Astrocyte (in vitro differentiated cells and primary cell): ENCODE results near the gene DSTN. TPM values are rescaled to one million over a fixed set of nuclear protein-coding genes. Genes with fewer than 3 reads are reported as not detected.

Experiments used
- DNase-seq: peaks from one replicate; pipeline ENCODE4 v3.0.0-alpha.2; 2010; ENCODE audit warnings: low read depth
- FAIRE-seq: peaks from 2 replicates; lab custom pipeline; 2011; peaks lifted over from hg19 to GRCh38; lab: Jason Lieb, UNC
- H2AFZ ChIP-seq: 2 replicates; pipeline ENCODE4 v1.6.0; 2012; ENCODE audit warnings: low read depth, low read length, inconsistent platforms
- H3K27ac ChIP-seq: 2 replicates; pipeline ENCODE4 v1.5.1; 2011; ENCODE audit warnings: low read depth, low read length, inconsistent platforms
- H3K27me3 ChIP-seq: 2 replicates; pipeline ENCODE4 v1.6.0; 2011; ENCODE audit warnings: low read length, inconsistent platforms; ENCODE audit not compliant: insufficient read depth
- H3K36me3 ChIP-seq: 2 replicates; pipeline ENCODE4 v1.5.1; 2011; ENCODE audit warnings: low read length, inconsistent platforms; ENCODE audit not compliant: insufficient read depth
- H3K4me1 ChIP-seq: 2 replicates; pipeline ENCODE4 v1.5.1; 2011; ENCODE audit warnings: low read length, inconsistent platforms; ENCODE audit not compliant: insufficient read depth
- H3K4me2 ChIP-seq: 2 replicates; pipeline ENCODE4 v1.6.0; 2012; ENCODE audit warnings: low read length, inconsistent platforms
- H3K4me3 ChIP-seq: 2 replicates; pipeline ENCODE4 v1.5.1; 2011; ENCODE audit warnings: low read depth, mild to moderate bottlenecking, low read length, inconsistent platforms; ENCODE audit not compliant: insufficient read depth
- H3K79me2 ChIP-seq: 2 replicates; pipeline ENCODE4 v1.6.0; 2012; ENCODE audit warnings: mild to moderate bottlenecking, low read length, inconsistent platforms; ENCODE audit not compliant: insufficient read depth
- H3K9ac ChIP-seq: 2 replicates; pipeline ENCODE4 v1.6.0; 2012; ENCODE audit warnings: mild to moderate bottlenecking, low read length, inconsistent platforms
- H3K9me3 ChIP-seq: 2 replicates; pipeline ENCODE4 v1.5.1; 2012; ENCODE audit warnings: low read depth, mild to moderate bottlenecking, low read length, inconsistent platforms; ENCODE audit not compliant: insufficient read depth
- H4K20me1 ChIP-seq: 2 replicates; pipeline ENCODE4 v1.6.0; 2012; ENCODE audit warnings: low read length, inconsistent platforms; ENCODE audit not compliant: insufficient read depth
- H3K27ac Mint-ChIP-seq: one replicate; pipeline ENCODE4 v1.8.0; 2021; ENCODE audit warnings: mild to moderate bottlenecking, mixed read lengths; ENCODE audit not compliant: unreplicated experiment
- H3K27me3 Mint-ChIP-seq: one replicate; pipeline ENCODE4 v1.8.0; 2021; ENCODE audit warnings: low read depth, mixed read lengths; ENCODE audit not compliant: unreplicated experiment
- H3K36me3 Mint-ChIP-seq: one replicate; pipeline ENCODE4 v1.8.0; 2021; ENCODE audit warnings: low read depth, mixed read lengths; ENCODE audit not compliant: unreplicated experiment
- H3K4me1 Mint-ChIP-seq: one replicate; pipeline ENCODE4 v1.8.0; 2021; ENCODE audit warnings: low read depth, mixed read lengths; ENCODE audit not compliant: unreplicated experiment
- H3K4me3 Mint-ChIP-seq: one replicate; pipeline ENCODE4 v1.8.0; 2021; ENCODE audit warnings: mild to moderate bottlenecking, moderate library complexity, mixed read lengths; ENCODE audit not compliant: unreplicated experiment
- H3K9me3 Mint-ChIP-seq: one replicate; pipeline ENCODE4 v1.8.0; 2021; ENCODE audit warnings: mild to moderate bottlenecking, mixed read lengths; ENCODE audit not compliant: unreplicated experiment
- CTCF ChIP-seq: IDR thresholded peaks from 2 replicates; pipeline ENCODE4 v1.5.1; 2011; ENCODE audit warnings: low read depth, mild to moderate bottlenecking, inconsistent platforms, low read length, moderate library complexity; ENCODE audit not compliant: insufficient read depth
- EZH2 ChIP-seq: IDR thresholded peaks from 2 replicates; pipeline ENCODE4 v1.6.1; 2012; ENCODE audit warnings: mild to moderate bottlenecking, low read length, inconsistent platforms; ENCODE audit not compliant: insufficient read depth
- total RNA-seq: library from RNA; stranded (reverse); gene quantifications from 2 replicates; pipeline ENCODE4 v1.2.1, GENCODE V29; 2021

Gene DSTN
- total RNA-seq, 1 donor from 2014 or later: 552 TPM

GRCh38 chr20:17627101-17627955, 57.5 kb downstream of the DSTN start:
- Histone ChIP-seq H4K20me1 (peaks cover 99% of the 10 kb centered on the region), H2AFZ (no peak overlapping the region), H3K9ac (no peak overlapping the region), H3K4me1 (no peaks in the 10 kb centered on the region), H3K27ac (no peak overlapping the region), H3K4me2 (no peak overlapping the region), H3K79me2 (peaks cover 59% of the 10 kb centered on the region), H3K27me3 (no peaks in the 10 kb centered on the region), H3K36me3 (peaks cover 44% of the 10 kb centered on the region), H3K4me3 (no peak overlapping the region), H3K9me3 (no peaks in the 10 kb centered on the region)
- H3K27ac Mint-ChIP-seq: no peak overlapping the region
- no peaks in the 10 kb centered on the region for H3K9me3 Mint-ChIP-seq
- H3K27me3 Mint-ChIP-seq: no peaks in the 10 kb centered on the region
- TF ChIP-seq CTCF (no peak), EZH2 (no peak)
- FAIRE-seq: no peak
- peaks cover 26% of the 10 kb centered on the region for H3K36me3 Mint-ChIP-seq
- no peaks in the 10 kb centered on the region for H3K4me1 Mint-ChIP-seq
- DNase-seq: no peak
- no peak overlapping the region for H3K4me3 Mint-ChIP-seq

GRCh38 chr20:17628101-17628841, 58.4 kb downstream of the DSTN start:
- no peaks in the 10 kb centered on the region for H3K4me1 Mint-ChIP-seq
- Histone ChIP-seq H4K20me1 (peaks cover 99% of the 10 kb centered on the region), H3K27me3 (no peaks in the 10 kb centered on the region), H3K4me2 (no peak overlapping the region), H3K9ac (no peak overlapping the region), H2AFZ (no peak overlapping the region), H3K9me3 (no peaks in the 10 kb centered on the region), H3K4me3 (no peak overlapping the region), H3K36me3 (peaks cover 43% of the 10 kb centered on the region), H3K4me1 (no peaks in the 10 kb centered on the region), H3K79me2 (peaks cover 67% of the 10 kb centered on the region), H3K27ac (no peak overlapping the region)
- TF ChIP-seq EZH2 (no peak), CTCF (no peak)
- no peaks in the 10 kb centered on the region for H3K27me3 Mint-ChIP-seq
- H3K27ac Mint-ChIP-seq: peak overlapping the region; percentile 4
- DNase-seq: no peak
- H3K9me3 Mint-ChIP-seq: no peaks in the 10 kb centered on the region
- H3K4me3 Mint-ChIP-seq: peak overlapping the region; percentile 57
- peaks cover 25% of the 10 kb centered on the region for H3K36me3 Mint-ChIP-seq
- FAIRE-seq: no peak
